Parathyroid adenoma (tissue), 2 donors: ENCODE results near the gene RMC1.
"Not testable (repeated sequence)": the region's sequence is repeated elsewhere in the genome, so short reads cannot be mapped to it uniquely, and the experiment has no call there.

Experiments
- H2AFZ ChIP-seq: fragments of 300-600 bp; sonication (generic); one replicate; pipeline ENCODE4 v1.7.0; 2017; ENCODE audit warnings: antibody characterized with exemption, mild to moderate bottlenecking
- H3K27ac ChIP-seq: fragments of 300-600 bp; sonication (generic); one replicate; pipeline ENCODE4 v1.7.0; 2017
- H3K27me3 ChIP-seq: fragments of 300-600 bp; sonication (generic); one replicate; pipeline ENCODE4 v1.7.0; 2017; ENCODE audit warnings: low read length; ENCODE audit not compliant: control insufficient read depth, insufficient read depth
- H3K36me3 ChIP-seq: fragments of 300-600 bp; sonication (generic); one replicate; pipeline ENCODE4 v1.7.0; 2017; ENCODE audit warnings: low read length; ENCODE audit not compliant: control insufficient read depth, insufficient read depth
- H3K4me1 ChIP-seq: fragments of 300-600 bp; sonication (generic); one replicate; pipeline ENCODE4 v1.7.0; 2017; ENCODE audit warnings: control low read depth
- H3K4me2 ChIP-seq: fragments of 300-600 bp; sonication (generic); one replicate; pipeline ENCODE4 v1.7.0; 2017; ENCODE audit warnings: low read length
- H3K4me3 ChIP-seq: fragments of 300-600 bp; sonication (generic); one replicate; pipeline ENCODE4 v1.7.0; 2017; ENCODE audit warnings: low read depth, low read length
- H3K79me2 ChIP-seq: fragments of 300-600 bp; sonication (generic); one replicate; pipeline ENCODE4 v1.7.0; 2017; ENCODE audit warnings: control low read depth
- H3K9ac ChIP-seq: fragments of 300-600 bp; sonication (generic); one replicate; pipeline ENCODE4 v1.7.0; 2017; ENCODE audit warnings: mild to moderate bottlenecking
- H3K9me3 ChIP-seq: fragments of 300-600 bp; sonication (generic); one replicate; pipeline ENCODE4 v1.7.0; 2017; ENCODE audit warnings: low read length; ENCODE audit not compliant: control insufficient read depth
- TF ChIP-seq, protein P1 (sequence below): fragments of 300-600 bp; sonication (generic); IDR thresholded peaks from one replicate; pipeline ENCODE4 v1.7.0; 2017; ENCODE audit warnings: antibody characterized with exemption, mild to moderate bottlenecking
- donor health status: primary hyperparathyroidism.

The RMC1 gene

DNA sequence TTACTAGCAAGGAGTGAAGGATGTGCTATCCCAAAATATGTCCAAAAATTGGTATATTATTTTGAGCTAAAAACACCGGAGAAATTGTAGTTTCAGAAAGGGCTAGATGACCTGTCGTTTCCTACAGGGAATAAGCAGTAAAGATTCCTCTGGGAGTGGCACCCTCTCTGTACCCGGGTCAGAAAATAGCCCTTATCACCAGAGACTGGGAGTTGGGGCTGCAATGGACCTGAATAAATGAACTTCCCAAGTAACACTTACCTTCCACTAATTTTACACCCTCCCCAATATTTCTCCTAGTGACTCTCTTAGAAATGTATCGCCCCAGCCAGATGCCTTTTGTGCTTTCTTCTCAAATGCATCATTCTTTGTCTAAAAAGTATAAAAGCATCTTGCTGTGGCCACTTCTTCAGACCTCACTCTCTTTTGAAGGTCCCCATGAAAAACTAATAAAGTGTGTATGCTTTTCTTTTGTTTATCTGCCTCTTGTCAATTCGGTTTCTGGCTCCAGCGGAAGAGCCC lies 734 bp upstream of the RMC1 start:
- Histone ChIP-seq H3K36me3 (no peaks in the 10 kb centered on the region), H3K9me3 (no peaks in the 10 kb centered on the region), H3K4me3 (peak overlapping the region; percentile 91), H2AFZ (peak overlapping the region; percentile 92), H3K79me2 (peaks cover 6% of the 10 kb centered on the region), H3K9ac (no peak overlapping the region), H3K27me3 (no peaks in the 10 kb centered on the region), H3K4me1 (peaks cover 4% of the 10 kb centered on the region), H3K27ac (peak overlapping the region; percentile 81), H3K4me2 (peak overlapping the region; percentile 88)
- TF ChIP-seq, protein P1, sequence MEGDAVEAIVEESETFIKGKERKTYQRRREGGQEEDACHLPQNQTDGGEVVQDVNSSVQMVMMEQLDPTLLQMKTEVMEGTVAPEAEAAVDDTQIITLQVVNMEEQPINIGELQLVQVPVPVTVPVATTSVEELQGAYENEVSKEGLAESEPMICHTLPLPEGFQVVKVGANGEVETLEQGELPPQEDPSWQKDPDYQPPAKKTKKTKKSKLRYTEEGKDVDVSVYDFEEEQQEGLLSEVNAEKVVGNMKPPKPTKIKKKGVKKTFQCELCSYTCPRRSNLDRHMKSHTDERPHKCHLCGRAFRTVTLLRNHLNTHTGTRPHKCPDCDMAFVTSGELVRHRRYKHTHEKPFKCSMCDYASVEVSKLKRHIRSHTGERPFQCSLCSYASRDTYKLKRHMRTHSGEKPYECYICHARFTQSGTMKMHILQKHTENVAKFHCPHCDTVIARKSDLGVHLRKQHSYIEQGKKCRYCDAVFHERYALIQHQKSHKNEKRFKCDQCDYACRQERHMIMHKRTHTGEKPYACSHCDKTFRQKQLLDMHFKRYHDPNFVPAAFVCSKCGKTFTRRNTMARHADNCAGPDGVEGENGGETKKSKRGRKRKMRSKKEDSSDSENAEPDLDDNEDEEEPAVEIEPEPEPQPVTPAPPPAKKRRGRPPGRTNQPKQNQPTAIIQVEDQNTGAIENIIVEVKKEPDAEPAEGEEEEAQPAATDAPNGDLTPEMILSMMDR: no peak

DNA sequence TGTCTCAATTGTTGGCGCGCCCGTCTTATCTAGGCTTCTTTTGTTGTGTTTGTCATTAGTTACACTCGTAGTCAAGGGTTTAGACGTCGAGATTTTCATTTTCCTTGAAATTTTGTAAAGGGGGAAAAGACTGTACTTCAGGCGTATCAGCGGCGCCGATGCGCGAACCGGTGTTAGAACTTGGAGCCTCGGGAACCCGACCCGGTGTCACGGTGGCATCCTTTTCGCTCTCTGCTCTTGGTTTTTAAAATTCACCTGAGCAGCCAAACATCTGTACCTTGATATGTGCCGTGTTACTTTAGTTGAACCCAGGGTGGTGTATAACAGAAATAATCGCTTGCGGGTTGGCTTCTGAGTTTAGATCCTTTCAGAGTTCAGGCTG lies 643 bp downstream of the RMC1 start:
- Histone ChIP-seq H3K4me2 (peak overlapping the region; percentile 99), H3K27me3 (no peaks in the 10 kb centered on the region), H2AFZ (peak overlapping the region; percentile 92), H3K27ac (no peak overlapping the region), H3K36me3 (no peaks in the 10 kb centered on the region), H3K4me3 (peak overlapping the region; percentile 86), H3K9me3 (no peaks in the 10 kb centered on the region), H3K9ac (peak overlapping the region; percentile 30), H3K79me2 (peaks cover 6% of the 10 kb centered on the region), H3K4me1 (peaks cover 4% of the 10 kb centered on the region)
- TF ChIP-seq, protein P1: no peak

DNA sequence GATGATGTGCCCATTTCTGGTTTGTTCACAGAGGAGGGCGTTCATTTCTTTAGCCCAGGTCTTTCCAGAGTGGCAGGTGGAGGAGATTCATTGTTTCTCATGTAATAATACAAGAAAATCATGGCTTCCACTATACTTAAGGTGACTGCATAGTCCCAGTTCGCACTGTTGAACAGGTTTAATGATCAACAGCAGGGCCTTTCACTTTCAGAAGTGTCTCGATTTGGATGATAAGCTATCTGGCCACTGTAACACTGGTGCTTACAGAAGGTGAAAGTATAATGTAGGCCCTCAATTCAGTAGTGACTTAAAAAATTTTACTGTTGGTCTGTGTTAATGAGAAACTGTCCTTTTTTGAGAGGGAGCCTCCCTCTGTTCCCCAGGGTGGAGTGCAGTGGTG lies 1.4 kb downstream of the RMC1 start:
- no peaks in the 10 kb centered on the region for H3K27me3 ChIP-seq
- H3K27ac ChIP-seq: no peak overlapping the region
- peak overlapping the region; percentile 86 for H3K4me3 ChIP-seq
- peaks cover 6% of the 10 kb centered on the region for H3K79me2 ChIP-seq
- H2AFZ ChIP-seq: no peak overlapping the region
- peaks cover 4% of the 10 kb centered on the region for H3K4me1 ChIP-seq
- no peaks in the 10 kb centered on the region for H3K36me3 ChIP-seq
- H3K9ac ChIP-seq: no peak overlapping the region
- TF ChIP-seq, protein P1: no peak
- peak overlapping the region; percentile 99 for H3K4me2 ChIP-seq
- no peaks in the 10 kb centered on the region for H3K9me3 ChIP-seq

DNA sequence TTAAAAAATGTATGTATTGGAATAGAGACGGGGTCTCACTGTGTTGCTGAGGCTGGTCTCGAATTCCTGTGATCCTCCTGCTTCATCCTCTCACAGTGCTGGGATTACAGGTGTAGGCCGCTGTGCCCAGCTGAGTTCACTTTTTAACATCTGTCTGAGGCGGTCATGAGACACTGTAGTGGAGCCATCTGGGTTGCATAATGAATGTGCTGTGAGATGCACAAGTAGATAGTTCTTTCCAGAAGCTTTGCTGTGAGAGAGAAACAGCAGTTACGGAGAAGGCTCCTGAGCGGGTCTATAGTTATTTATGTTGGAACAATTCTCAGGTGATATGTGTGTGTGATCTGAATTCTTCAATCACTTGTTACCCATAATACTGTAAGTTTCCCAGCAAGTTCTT lies 3.1 kb downstream of the RMC1 start:
- no peaks in the 10 kb centered on the region for H3K9me3 ChIP-seq
- no peaks in the 10 kb centered on the region for H3K27me3 ChIP-seq
- H3K4me1 ChIP-seq: peaks cover 4% of the 10 kb centered on the region
- peaks cover 6% of the 10 kb centered on the region for H3K79me2 ChIP-seq
- TF ChIP-seq, protein P1: no peak
- H3K27ac ChIP-seq: no peak overlapping the region
- H3K36me3 ChIP-seq: no peaks in the 10 kb centered on the region
- no peak overlapping the region for H2AFZ ChIP-seq
- no peak overlapping the region for H3K9ac ChIP-seq
- no peak overlapping the region for H3K4me2 ChIP-seq
- no peak overlapping the region for H3K4me3 ChIP-seq

DNA sequence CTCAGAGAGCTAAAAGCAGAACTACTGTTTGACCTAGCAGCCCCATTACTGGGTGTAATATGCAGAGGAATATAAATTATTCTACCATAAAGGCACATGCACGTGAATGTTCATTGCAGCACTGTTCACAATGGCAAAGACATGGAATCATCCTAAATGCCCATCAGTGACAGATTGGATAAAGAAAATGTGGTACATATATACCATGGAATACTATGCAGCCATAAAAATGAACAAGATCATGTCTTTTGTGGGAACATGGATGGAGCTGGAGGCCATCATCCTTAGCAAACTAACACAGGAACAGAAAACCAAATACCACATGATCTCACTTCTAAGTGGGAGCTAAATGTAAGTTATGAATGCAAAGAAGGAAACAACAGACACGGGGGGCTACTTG lies 7.6 kb downstream of the RMC1 start:
- H3K4me2 ChIP-seq, H3K36me3 ChIP-seq, H3K27ac ChIP-seq, H3K27me3 ChIP-seq, H3K9ac ChIP-seq, H3K79me2 ChIP-seq, H2AFZ ChIP-seq, H3K4me1 ChIP-seq, H3K9me3 ChIP-seq, H3K4me3 ChIP-seq: not testable (repeated sequence)

DNA sequence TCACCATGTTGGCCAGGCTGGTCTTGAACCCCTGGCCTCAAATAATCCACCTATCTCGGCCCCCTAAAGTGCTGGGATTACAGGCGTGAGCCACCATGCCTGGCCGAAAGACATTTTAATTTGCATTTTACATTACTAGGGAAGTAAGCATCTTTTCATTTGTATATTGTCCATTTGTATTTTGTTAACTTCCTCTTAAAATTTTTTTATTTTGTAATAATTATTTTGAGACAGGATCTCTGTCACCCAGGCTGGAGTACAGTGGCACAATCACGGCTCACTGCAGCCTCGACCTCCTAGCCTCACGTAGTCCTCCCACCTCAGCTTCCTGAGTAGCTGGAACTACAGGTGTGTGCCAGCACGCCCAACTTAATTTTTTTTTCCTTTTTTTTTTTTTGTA lies 8.9 kb downstream of the RMC1 start:
- not testable (repeated sequence) for H2AFZ ChIP-seq, H3K4me1 ChIP-seq, H3K9ac ChIP-seq, H3K4me2 ChIP-seq, H3K9me3 ChIP-seq, H3K27me3 ChIP-seq, H3K79me2 ChIP-seq, H3K4me3 ChIP-seq, H3K27ac ChIP-seq, H3K36me3 ChIP-seq
